NCI-H345 treated with DMSO at 0.1 percent for 48 hours (cell line): Measurements from ENCODE around the gene LIN54.

ENCODE experiments used
- DNase-seq: peaks from one replicate; lab custom pipeline; 2025; ENCODE audit not compliant: unreplicated experiment; lab: John Stamatoyannopoulos, UW

LIN54 gene

GRCh38 chr4:82896755-82897154 lies 113.9 kb downstream of the LIN54 start:
- no peak for DNase-seq

DNA sequence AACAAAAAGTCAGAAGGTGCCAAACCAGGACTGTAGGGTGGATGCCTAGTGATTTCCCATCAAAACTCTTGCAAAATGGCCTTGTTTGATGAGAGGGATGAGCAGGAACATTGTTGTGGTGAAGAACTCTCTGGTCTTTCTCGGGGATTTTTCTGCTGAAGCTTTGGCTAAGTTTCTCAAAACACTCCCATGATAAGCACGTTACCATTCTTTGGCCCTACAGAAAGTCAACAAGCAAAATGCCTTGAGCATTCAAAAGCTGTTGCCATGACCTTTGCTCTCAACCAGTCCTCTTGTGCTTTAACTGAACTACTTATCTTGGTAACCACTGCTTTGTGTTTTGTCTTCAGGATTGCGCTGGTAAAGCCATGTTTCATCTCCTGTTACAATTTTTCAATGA lies 116.7 kb downstream of the LIN54 start:
- no peak for DNase-seq

GRCh38 chr4:82892467-82892802 lies 118.2 kb downstream of the LIN54 start:
- no peak for DNase-seq

DNA sequence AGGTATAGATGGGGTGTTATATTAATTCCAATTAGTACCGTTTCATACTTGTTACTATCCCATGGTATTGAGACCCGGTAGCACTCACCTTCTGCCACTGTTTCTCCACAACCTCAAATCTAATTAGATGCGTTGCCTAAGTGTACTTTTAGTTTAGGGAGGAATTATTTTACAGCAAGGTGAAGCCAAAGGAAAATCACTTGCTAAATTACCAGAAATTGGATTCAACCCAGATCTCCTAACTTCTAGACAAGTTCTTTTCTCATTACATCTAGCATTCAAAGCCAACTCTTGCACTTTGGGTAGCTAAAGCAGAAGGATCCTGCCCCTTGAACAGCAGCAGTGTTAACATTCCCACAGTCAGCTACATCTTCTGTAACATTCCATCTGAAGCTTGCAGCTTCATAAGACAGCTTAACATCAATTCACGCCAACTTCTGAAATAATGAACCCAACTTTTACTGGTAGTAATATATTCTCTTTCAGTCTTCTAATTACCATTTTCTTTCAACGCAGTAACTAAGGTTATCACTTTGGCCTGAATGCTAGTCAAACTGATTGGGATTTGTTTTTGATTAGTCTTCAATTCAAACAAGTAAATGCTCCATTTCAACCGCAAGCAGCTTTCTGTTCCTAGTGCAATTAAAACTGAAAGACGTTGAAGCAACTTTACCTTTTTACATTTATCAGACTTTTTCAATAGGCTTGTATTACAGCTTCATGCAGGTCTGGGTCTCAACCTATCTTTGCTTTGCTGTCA lies 118.7 kb downstream of the LIN54 start:
- DNase-seq, result no peak

DNA sequence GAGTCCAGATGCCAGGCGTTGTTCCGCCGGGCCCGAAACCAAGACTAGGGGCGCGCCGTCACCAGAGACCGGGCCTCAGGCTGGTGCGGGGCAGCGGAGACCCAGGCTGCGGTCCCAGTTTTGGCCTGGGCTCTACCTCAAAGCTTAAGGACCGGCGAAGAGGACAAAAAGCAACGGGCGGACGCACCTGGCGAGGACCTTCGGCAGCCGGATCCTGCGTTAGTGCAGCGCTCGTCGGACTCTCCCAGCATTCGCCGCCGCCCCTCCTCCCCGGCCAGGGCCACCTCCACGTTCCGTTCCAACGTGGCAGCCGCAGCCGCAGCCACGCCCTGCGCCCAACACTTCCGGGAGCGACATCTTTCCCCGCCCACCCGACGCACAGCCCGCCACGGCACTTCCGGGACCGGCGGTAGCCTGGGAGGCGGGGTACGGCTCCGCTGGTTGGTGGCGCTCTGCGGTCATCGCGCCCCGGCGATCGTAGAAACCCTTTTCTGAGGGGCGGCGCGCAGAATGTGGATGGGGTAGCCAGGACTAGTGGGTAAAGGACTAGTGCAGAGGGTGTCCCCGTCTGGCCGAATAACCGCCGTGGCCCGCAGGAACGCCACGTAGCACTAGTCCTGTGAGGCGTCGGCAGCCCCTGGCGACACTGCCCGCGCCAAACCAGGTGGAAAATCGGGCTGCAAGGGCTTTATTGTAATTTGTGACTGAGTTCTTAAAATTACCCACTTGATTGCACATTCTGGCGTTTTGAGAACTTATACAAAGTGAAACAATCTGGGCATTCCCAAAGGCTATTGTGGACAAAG lies 119.5 kb downstream of the LIN54 start, which contains the start of gene SEC31A:
SEC31A (minus strand) TSS at position 253 of the 806 bp plus-strand sequence. CDS start 9,217 bp downstream, outside the sequence.
- peak; percentile 74 for DNase-seq

DNA sequence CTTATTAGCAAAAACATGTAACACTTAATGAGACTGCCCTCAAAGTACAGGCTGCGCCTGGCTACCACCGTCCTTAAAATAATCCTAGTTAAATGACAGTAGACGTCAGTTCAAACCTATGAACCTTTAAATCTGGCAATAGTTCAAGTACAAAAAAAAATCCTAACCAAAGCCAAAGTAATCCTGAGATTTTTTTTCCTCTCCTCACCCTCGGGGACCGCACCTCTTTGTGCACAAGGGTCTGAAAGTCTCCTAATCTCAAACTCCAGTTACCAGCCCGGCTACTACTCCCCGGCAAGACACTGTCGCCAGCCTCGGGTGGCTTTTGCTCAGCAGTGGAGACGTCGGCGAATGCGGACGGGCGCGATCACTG lies 120.1 kb downstream of the LIN54 start:
- no peak for DNase-seq

DNA sequence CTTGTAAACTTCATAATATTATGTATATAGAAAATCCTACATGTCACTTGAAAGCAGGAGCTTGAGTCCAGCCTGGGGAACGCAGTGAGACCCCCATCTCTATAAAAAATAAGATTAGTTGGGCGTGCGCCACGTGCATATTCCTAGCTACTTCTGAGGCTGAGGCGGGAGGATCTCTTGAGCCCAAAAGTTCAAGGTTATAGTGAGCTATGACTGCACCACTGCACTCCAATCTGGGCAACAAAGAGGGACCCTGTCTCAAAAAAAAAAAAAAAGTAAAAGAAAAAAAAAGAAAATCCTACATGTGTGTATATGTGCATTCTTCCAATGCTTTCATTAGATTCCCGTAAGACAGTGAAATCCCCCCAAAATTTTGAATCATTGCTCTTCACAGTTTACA lies 121.3 kb downstream of the LIN54 start:
- no peak for DNase-seq

DNA sequence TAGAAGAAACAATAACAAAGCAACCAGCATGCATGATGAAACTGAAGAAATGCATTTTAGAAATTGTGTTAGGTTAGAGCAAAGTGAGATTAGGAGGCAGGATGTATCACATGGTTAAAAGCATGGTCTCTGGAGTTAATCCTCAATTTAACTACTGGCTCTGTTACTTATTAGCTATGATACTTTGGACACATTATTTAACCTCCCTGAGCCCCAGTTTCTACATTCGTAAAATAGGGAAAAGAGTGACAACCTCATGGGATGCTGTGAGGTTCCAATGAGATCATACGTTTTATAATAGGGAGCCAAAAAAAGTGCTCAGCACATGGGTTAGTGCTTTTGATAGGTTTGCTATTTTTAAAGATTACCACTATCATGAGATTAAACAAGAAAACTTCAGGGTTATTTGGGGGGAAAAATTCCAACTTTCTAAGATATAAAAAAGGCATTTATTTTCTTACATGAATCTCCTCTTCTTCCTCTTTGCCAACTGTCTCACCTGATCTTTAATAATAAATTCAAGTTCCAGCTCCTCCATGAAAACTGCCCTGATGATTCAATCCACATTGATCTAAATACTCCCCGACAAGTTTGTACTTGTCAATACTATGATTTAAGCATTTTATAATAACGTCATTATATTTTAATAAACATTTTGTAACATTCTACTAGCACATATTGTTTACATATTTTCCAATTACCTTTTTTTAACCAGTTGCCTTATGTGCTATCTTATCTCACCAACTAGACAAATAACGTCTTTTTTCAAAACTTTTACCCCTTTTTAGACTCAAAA lies 124.3 kb downstream of the LIN54 start:
- no peak for DNase-seq

DNA sequence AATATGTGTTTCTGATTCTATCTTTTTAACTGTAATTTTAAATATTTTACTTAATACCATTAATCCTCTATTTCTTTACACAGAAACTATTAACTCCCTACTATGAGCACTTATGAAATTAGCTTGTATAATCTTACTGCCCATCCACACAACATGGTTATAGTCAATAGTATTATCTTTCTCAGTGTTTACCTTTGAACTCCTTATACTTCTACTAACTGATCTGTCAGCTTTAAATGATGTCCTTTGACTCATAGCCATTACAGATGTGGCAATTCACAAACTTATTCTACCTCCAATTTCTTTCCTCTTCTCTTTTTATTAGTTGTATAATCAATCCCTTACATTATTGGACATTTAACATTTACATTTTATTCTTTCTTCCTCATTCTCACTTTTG lies 125.2 kb downstream of the LIN54 start:
- DNase-seq, result no peak
